K562 (cell line): ENCODE data around the gene TXNRD2. TPM values are rescaled to one million over a fixed set of nuclear protein-coding genes. Genes with fewer than 3 reads are reported as not detected.

Experiments
- ARNT ChIP-seq, 2 experiments: fragments of 450-650 bp; IDR thresholded peaks; 2 replicates each; pipeline ENCODE4 v1.6.1; 2016; ENCODE audit warnings: mild to moderate bottlenecking in 1 of 2
- BCLAF1 ChIP-seq, 2 experiments: fragments of 450-650 bp in 1 of 2; IDR thresholded peaks; 2 replicates each; pipeline ENCODE4 v1.6.1; 2011 to 2017; ENCODE audit warnings: low read depth in 2 of 2, antibody characterized with exemption in 1 of 2, borderline replicate concordance in 1 of 2, low read length in 1 of 2, mild to moderate bottlenecking in 1 of 2, mixed read lengths in 1 of 2; ENCODE audit not compliant: control insufficient read depth in 1 of 2
- CBX5 ChIP-seq: IDR thresholded peaks from 2 replicates; pipeline ENCODE4 v1.6.1; 2014; ENCODE audit warnings: low read depth, borderline replicate concordance
- DDX20 ChIP-seq: fragments of 450-650 bp; IDR thresholded peaks from 2 replicates; pipeline ENCODE4 v1.6.1; 2016; ENCODE audit warnings: missing genetic modification characterization, low read depth, mild to moderate bottlenecking, missing compliant biosample characterization, moderate library complexity
- ESRRA ChIP-seq: fragments of 450-650 bp; IDR thresholded peaks from 2 replicates; pipeline ENCODE4 v1.6.1; 2014; ENCODE audit warnings: low read depth, mild to moderate bottlenecking, moderate library complexity, borderline replicate concordance
- FOSL1 ChIP-seq: fragments of 200-800 bp; sonication (Bioruptor generic); conservative IDR thresholded peaks from 2 replicates; pipeline ENCODE4 v1.6.1; 2016; ENCODE audit warnings: missing genetic modification characterization, missing compliant biosample characterization
- FOXA3 ChIP-seq, 2 experiments: fragments of 450-650 bp in 1 of 2; sonication (generic) in 1 of 2; formaldehyde crosslinking; IDR thresholded peaks in 1 of 2; conservative IDR thresholded peaks in 1 of 2; 2 replicates each; pipeline versions ENCODE4 v1.4.0 to v1.8.0; 2020 to 2022; ENCODE audit warnings: mild to moderate bottlenecking in 2 of 2, missing genetic modification reagents in 1 of 2
- FOXK1 ChIP-seq: sonication (generic); formaldehyde crosslinking; IDR thresholded peaks from 2 replicates; pipeline ENCODE4 v1.8.0; 2022; ENCODE audit warnings: missing genetic modification reagents, mild to moderate bottlenecking, borderline replicate concordance
- HMG20A ChIP-seq: fragments of 450-650 bp; formaldehyde crosslinking; conservative IDR thresholded peaks from 2 replicates; pipeline ENCODE4 v1.4.0; 2020; ENCODE audit warnings: mild to moderate bottlenecking, mixed read lengths
- MCM3 ChIP-seq: fragments of 450-650 bp; IDR thresholded peaks from 2 replicates; pipeline ENCODE4 v1.6.1; 2016
- MNT ChIP-seq, 2 experiments: fragments of 450-650 bp; conservative IDR thresholded peaks; 2 replicates each; pipeline ENCODE4 v1.6.1; 2017; ENCODE audit warnings: mild to moderate bottlenecking in 2 of 2, moderate library complexity in 2 of 2
- NBN ChIP-seq: fragments of 450-650 bp; IDR thresholded peaks from 2 replicates; pipeline ENCODE4 v1.6.1; 2016; ENCODE audit warnings: low read depth, mild to moderate bottlenecking
- NCOA1 ChIP-seq: fragments of 450-650 bp; IDR thresholded peaks from 2 replicates; pipeline ENCODE4 v1.6.1; 2016; ENCODE audit warnings: low read depth
- SIRT6 ChIP-seq: IDR thresholded peaks from one replicate; pipeline ENCODE4 v1.6.1; 2012; ENCODE audit warnings: low read depth, mild to moderate bottlenecking, control low read depth, inconsistent platforms, low read length, moderate library complexity
- SMARCC2 ChIP-seq: fragments of 450-650 bp; IDR thresholded peaks from 2 replicates; pipeline ENCODE4 v1.6.1; 2017; ENCODE audit warnings: antibody characterized with exemption, moderate library complexity, mild to moderate bottlenecking, low read depth
- SNAPC5 ChIP-seq: fragments of 250-450 bp; sonication (Bioruptor Pico); IDR thresholded peaks from 2 replicates; pipeline ENCODE4 v1.8.0; 2021; ENCODE audit warnings: moderate library complexity, mild to moderate bottlenecking, inconsistent platforms
- STAT6 ChIP-seq: sonication (generic); formaldehyde crosslinking; IDR thresholded peaks from 2 replicates; pipeline ENCODE4 v1.8.1; 2023; ENCODE audit warnings: mild to moderate bottlenecking, missing genetic modification reagents
- TCFL5 ChIP-seq: fragments of 250-450 bp; sonication (Bioruptor Pico); conservative IDR thresholded peaks from 2 replicates; pipeline ENCODE4 v1.6.1; 2021; ENCODE audit warnings: mild to moderate bottlenecking, moderate library complexity, matching md5 sums
- ZNF24 ChIP-seq: fragments of 450-650 bp; IDR thresholded peaks from 2 replicates; pipeline ENCODE4 v1.6.1; 2016
- ZNF511 ChIP-seq: sonication (generic); formaldehyde crosslinking; IDR thresholded peaks from 2 replicates; pipeline ENCODE4 v1.8.0; 2022; ENCODE audit warnings: mild to moderate bottlenecking, missing genetic modification reagents
- polyA plus RNA-seq, 8 experiments: library from polyadenylated mRNA; depleted of rRNA in 4 of 8; stranded (reverse) in 5 of 8; unstranded in 3 of 8; fragments of >200 nt; fragmentation: Nextera tagmentation in 2 of 8; fragmentation: Illumina TruSeq in 1 of 8; extraction: Ambion mirVana in 2 of 8; extraction: Trizol in 1 of 8; gene quantifications; 2 replicates each; pipeline versions ENCODE4 v1.2.1 to v1.2.3, GENCODE V29; 2011 to 2014; ENCODE audit warnings: inconsistent platforms in 1 of 8, missing spikeins in 1 of 8
- total RNA-seq, 7 experiments: library from RNA; depleted of rRNA in 6 of 7; stranded (reverse); fragments of >200 nt in 6 of 7; fragmentation: Illumina TruSeq in 2 of 7; extraction: Trizol in 2 of 7; gene quantifications; 2 replicates each; pipeline versions ENCODE4 v1.2.1 to v1.2.3, GENCODE V29; 2011 to 2021; ENCODE audit warnings: low replicate concordance in 1 of 7

TXNRD2 gene
- total and polyA plus RNA-seq, 9 of the 15 experiments (the other 6 are each of a cell fraction or from before 2014, with no cell fraction given), result 3.3 to 80.2 (median 49.4) TPM

GRCh38 chr22:19970479-19971275 lies 29.1 kb upstream of the TXNRD2 start (continued):
- no peak for TF ChIP-seq BCLAF1 (IDR thresholded peaks at IDR 0.05; ENCODE audit: borderline replicate concordance in 1 of 2, control insufficient read depth in 1 of 2, low read depth in 2 of 2, low read length in 1 of 2)
- TF ChIP-seq FOSL1 (tag), result no peak
- no peak for TF ChIP-seq FOXK1 (CRISPR knock-in tag)
- no peak for TF ChIP-seq MNT (conservative IDR thresholded peaks at IDR 0.05)
- TF ChIP-seq SMARCC2, result no peak
- TF ChIP-seq SNAPC5, result no peak
- no peak for TF ChIP-seq FOXA3 (CRISPR knock-in tag; conservative IDR thresholded peaks at IDR 0.05 in 1 of 2, IDR thresholded peaks at IDR 0.05 in 1 of 2)
- no peak; the same call in 1 of the 2 replicates for TF ChIP-seq HMG20A
- peak; percentile 71; the same call in 1 of the 2 replicates for TF ChIP-seq CBX5
- TF ChIP-seq TCFL5 (CRISPR knock-in tag), result no peak
- TF ChIP-seq NCOA1, result no peak
- no peak for TF ChIP-seq SIRT6
- TF ChIP-seq ZNF511, result no peak
- TF ChIP-seq NBN, result 0 out of 2 replicates have a peak, but pooled peaks have one; percentile 54
- no peak for TF ChIP-seq DDX20 (tag)
- peak; percentile 99 for TF ChIP-seq STAT6
- TF ChIP-seq ARNT (IDR thresholded peaks at IDR 0.05), result no peak; a peak in 1 of 4 replicates
- peak; percentile 56; the same call in 1 of the 2 replicates for TF ChIP-seq ZNF24
- TF ChIP-seq MCM3, result no peak
- peak; percentile 72 for TF ChIP-seq ESRRA
